H1 (cell line): ENCODE results near the gene MEF2A.

ENCODE experiments used
- CREB1 ChIP-seq: IDR thresholded peaks from 2 replicates; pipeline ENCODE4 v1.6.1; 2012; ENCODE audit warnings: inconsistent platforms
- CTCF ChIP-seq, 3 experiments: IDR thresholded peaks; 1 replicate in 2 of 3; 2 replicates in 1 of 3; pipeline versions ENCODE4 v1.5.1 to v1.6.1; 2011; ENCODE audit warnings: low read length in 3 of 3, mild to moderate bottlenecking in 3 of 3, inconsistent platforms in 2 of 3, low read depth in 1 of 3, moderate library complexity in 1 of 3; ENCODE audit not compliant: insufficient read depth in 1 of 3; ENCODE audit errors: control extremely low read depth in 1 of 3
- EZH2 ChIP-seq: fragments of 200-600 bp; sonication (generic); IDR thresholded peaks from 2 replicates; pipeline ENCODE4 v1.7.1; 2012; ENCODE audit warnings: low read depth, mild to moderate bottlenecking, moderate library complexity, low read length, inconsistent platforms; ENCODE audit not compliant: severe bottlenecking
- FOSL1 ChIP-seq: IDR thresholded peaks from 2 replicates; pipeline ENCODE4 v1.6.1; 2011; ENCODE audit warnings: mild to moderate bottlenecking, low read depth, low read length, moderate library complexity; ENCODE audit not compliant: insufficient read depth
- GABPA ChIP-seq: IDR thresholded peaks from 2 replicates; pipeline ENCODE4 v1.6.1; 2011; ENCODE audit warnings: mild to moderate bottlenecking, low read length, moderate library complexity, borderline replicate concordance; ENCODE audit not compliant: insufficient read depth
- JUND ChIP-seq: IDR thresholded peaks from 2 replicates; pipeline ENCODE4 v1.6.1; 2011; ENCODE audit warnings: mild to moderate bottlenecking, improper control_type of control experiment, low read length
- MAX ChIP-seq: IDR thresholded peaks from 2 replicates; pipeline ENCODE4 v1.6.1; 2012; ENCODE audit warnings: inconsistent platforms
- NANOG ChIP-seq: IDR thresholded peaks from 2 replicates; pipeline ENCODE4 v1.6.1; 2011; ENCODE audit warnings: low read length, low read depth, mild to moderate bottlenecking, inconsistent platforms; ENCODE audit not compliant: insufficient read depth, poor library complexity, severe bottlenecking
- POLR2A ChIP-seq, 2 experiments: IDR thresholded peaks; 1 replicate in 1 of 2; 2 replicates in 1 of 2; pipeline ENCODE4 v1.6.1; 2011; ENCODE audit warnings: low read depth in 2 of 2, low read length in 2 of 2, mild to moderate bottlenecking in 2 of 2; ENCODE audit errors: control extremely low read depth in 1 of 2
- POLR2AphosphoS5 ChIP-seq: IDR thresholded peaks from 2 replicates; pipeline ENCODE4 v1.6.1; 2011; ENCODE audit warnings: low read depth, low read length
- SP1 ChIP-seq: IDR thresholded peaks from 2 replicates; pipeline ENCODE4 v1.6.1; 2011; ENCODE audit warnings: low read depth, low read length
- SP2 ChIP-seq: IDR thresholded peaks from 2 replicates; pipeline ENCODE4 v1.6.1; 2012; ENCODE audit warnings: mild to moderate bottlenecking, low read length, inconsistent platforms
- YY1 ChIP-seq: IDR thresholded peaks from 2 replicates; pipeline ENCODE4 v1.6.1; 2011; ENCODE audit warnings: low read depth, mild to moderate bottlenecking, low read length
- ZNF274 ChIP-seq: IDR thresholded peaks from 2 replicates; pipeline ENCODE4 v1.7.0; 2012; ENCODE audit warnings: low read length, borderline replicate concordance; ENCODE audit errors: extremely low read depth

- no peak for TF ChIP-seq EZH2
- no peak for TF ChIP-seq JUND
- TF ChIP-seq CTCF (IDR thresholded peaks at IDR 0.05; ENCODE audit: control extremely low read depth in 1 of 3, insufficient read depth in 1 of 3, low read depth in 1 of 3, low read length in 3 of 3) = no peak
- no peak for TF ChIP-seq CREB1
- TF ChIP-seq POLR2A (IDR thresholded peaks at IDR 0.05; ENCODE audit: control extremely low read depth in 1 of 2, low read depth in 2 of 2, low read length in 2 of 2) = no peak
- TF ChIP-seq GABPA = no peak
- no peak for TF ChIP-seq YY1
- TF ChIP-seq SP2 = no peak
- TF ChIP-seq POLR2AphosphoS5 = no peak
- no peak for TF ChIP-seq SP1
- TF ChIP-seq MAX = no peak
- no peak for TF ChIP-seq FOSL1
- no peak for TF ChIP-seq NANOG
- TF ChIP-seq ZNF274 = no peak
Measured at GRCh38 chr15:99692825-99693224, 127.0 kb downstream of the MEF2A start.
